ENCODE measurements around the gene DES. TPM values are rescaled to one million over a fixed set of nuclear protein-coding genes. Genes with fewer than 3 reads are reported as not detected.

The DES gene
- total RNA-seq, 1 experiment from 2014 or later = 4.2 TPM

DNA sequence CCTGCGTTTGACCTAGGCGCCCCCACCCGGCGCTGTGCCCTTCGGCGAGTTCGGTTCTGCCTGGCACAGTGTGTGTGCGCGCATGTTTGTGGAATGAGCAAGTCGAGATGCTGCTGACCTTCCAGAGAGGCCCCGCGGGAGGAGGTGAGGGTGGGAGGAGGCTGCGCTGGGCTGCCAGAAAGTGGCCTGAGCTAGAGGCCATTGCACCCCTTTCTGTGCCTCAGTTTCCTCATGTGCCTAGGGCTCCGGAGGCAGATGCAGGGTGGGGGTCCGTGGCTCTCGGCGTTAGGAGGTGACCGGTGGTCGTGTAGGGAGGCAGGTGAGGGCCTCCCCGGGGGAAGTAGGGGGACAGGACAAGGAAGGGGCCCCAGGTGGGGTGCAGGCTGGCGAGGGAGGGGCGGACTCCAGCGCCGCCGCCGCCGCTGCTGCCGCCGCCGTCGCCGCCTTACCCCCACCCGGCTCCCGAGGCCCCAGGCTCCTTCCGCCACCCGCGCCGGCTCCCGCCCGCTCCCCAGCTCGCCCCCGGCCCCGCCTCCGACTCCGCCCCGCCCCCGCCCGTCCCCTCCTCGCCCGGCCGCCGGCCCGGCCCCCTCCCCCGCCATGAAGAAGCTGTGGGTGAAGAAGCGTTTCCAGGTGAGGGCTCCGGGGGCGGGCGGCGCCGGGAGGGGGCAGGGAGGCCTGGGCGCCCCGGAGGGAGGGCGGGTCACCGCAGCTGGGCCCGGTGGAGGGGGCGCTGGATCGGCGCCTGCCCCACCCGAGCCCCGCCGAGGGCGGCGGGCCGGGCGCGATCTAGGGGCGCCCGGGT, 23.5 kb downstream of the DES start:
- peak overlapping the region; percentile 85 for H2AFZ ChIP-seq (ENCODE audit: low read depth, low read length, poor library complexity, severe bottlenecking)
- CTCF ChIA-PET = interaction anchor here (0.8 to 1.9 kb wide), 3 partner anchors 8 to 54 kb away, joined by 3 to 9 read pairs (median 3); no protein-coding TSS in a partner anchor
- intact Hi-C loops (cut with micrococcal nuclease) = no loop called here
- H3K9ac ChIP-seq (ENCODE audit: low read length) = peak overlapping the region; percentile 68
- no peak for DNase-seq (ENCODE audit: low read depth, low spot score)
- TF ChIP-seq EGR1 (IDR thresholded peaks at IDR 0.05; ENCODE audit: low read depth) = no peak
- peak; percentile 54; the same call in 1 of the 2 replicates for TF ChIP-seq POLR2AphosphoS5 (IDR thresholded peaks at IDR 0.05; ENCODE audit: low read depth, low read length)
- peak overlapping the region; percentile 48; the same call in 1 of the 2 replicates for H3K27ac ChIP-seq (ENCODE audit: low read depth, low read length)
- H3K4me2 ChIP-seq (ENCODE audit: low read length) = peak overlapping the region; percentile 100
- H3K9me3 ChIP-seq (ENCODE audit: control insufficient read depth in 1 of 2, insufficient read depth in 1 of 2, low read depth in 1 of 2, low read length in 2 of 2) = no peaks in the 10 kb centered on the region
- POLR2A ChIA-PET = interaction anchor here (0.7 to 1.5 kb wide), 2 partner anchors 11 to 27 kb away, joined by 3 read pairs; no protein-coding TSS in a partner anchor
- no TSS peak for BruUV-seq (replicated peaks)
- H4K20me1 ChIP-seq (ENCODE audit: insufficient read depth) = no peaks in the 10 kb centered on the region
- peak overlapping the region; percentile 55 to 67 for H3K4me3 ChIP-seq (replicated peaks in 1 of 2; ENCODE audit: low read depth in 1 of 2, low read length in 2 of 2)
- ATAC-seq = peak; percentile 79
- no peaks in the 10 kb centered on the region for H3K27me3 ChIP-seq (ENCODE audit: insufficient read depth, low read length)
- RAD21 ChIA-PET (ENCODE audit: low non-redundant PET in 1 of 2, low total read pairs in 2 of 2, uncharacterized antibody in 2 of 2, unreplicated experiment in 2 of 2) = interaction anchor here in 1 of 2 experiments (0.6 to 0.7 kb wide), 2 partner anchors 9 to 80 kb away, joined by 3 to 4 read pairs; no protein-coding TSS in a partner anchor
- peaks cover 12 to 32% of the 10 kb centered on the region in 2 experiments for H3K4me1 ChIP-seq (ENCODE audit: control insufficient read depth in 1 of 2, insufficient read depth in 2 of 2, low read length in 2 of 2)
- H3K36me3 ChIP-seq (ENCODE audit: control insufficient read depth in 1 of 2, insufficient read depth in 2 of 2, low read length in 2 of 2) = 0 out of 4 replicates have a peak, but pooled peaks cover 0 to 3% of the 10 kb centered on the region in 2 experiments
- no peaks in the 10 kb centered on the region for H3K79me2 ChIP-seq (ENCODE audit: insufficient read depth, low read length)
- no peaks in the 10 kb centered on the region for H3K9me2 ChIP-seq (ENCODE audit: insufficient read depth)

DNA sequence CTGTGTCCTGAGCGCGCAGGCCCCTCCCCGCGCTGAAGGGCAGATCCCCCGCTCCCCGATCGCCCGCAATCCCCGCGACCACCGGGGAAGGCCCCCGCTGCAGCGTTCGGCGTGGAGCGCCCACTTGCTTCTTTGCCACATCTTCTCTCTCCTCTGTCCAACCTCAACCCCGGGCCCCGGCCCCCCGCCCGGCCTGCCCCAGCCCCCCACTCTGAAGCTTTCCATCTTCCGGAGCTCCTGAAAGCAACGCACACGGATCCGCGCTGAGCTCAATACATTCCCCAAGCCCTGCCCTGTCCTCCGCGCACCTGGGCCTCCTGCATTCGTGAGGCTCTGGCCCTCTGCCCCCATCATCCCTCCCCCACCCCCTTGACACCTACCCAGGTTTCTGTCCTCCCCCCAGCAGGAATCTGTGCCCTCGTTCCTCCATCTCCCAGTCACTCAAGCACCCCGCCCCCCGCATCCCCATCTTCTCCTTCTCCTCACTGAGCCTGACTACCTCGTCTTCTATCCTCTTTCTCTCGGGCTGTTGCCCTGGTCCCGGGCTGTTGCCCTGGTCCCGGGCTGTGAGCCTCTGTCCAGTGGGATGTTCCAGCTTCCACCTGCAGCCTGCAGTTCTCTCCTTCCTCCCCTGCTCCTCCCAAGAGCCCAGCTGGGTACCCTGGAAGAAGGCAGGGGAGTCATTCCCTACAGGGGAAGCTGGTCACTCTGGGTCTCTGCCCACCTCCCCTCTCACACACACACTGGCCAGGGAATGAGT, 24.3 kb downstream of the DES start:
- Histone ChIP-seq H4K20me1 (ENCODE audit: insufficient read depth) (no peaks in the 10 kb centered on the region), H3K36me3 (ENCODE audit: control insufficient read depth in 1 of 2, insufficient read depth in 2 of 2, low read length in 2 of 2) (peaks cover 0 to 3% of the 10 kb centered on the region in 2 experiments; a peak in 1 of 4 replicates), H3K27ac (ENCODE audit: low read depth, low read length) (peak overlapping the region; percentile 48; the same call in 1 of the 2 replicates), H3K4me3 (replicated peaks in 1 of 2; ENCODE audit: low read depth in 1 of 2, low read length in 2 of 2) (peak overlapping the region; percentile 55 to 67), H3K9ac (ENCODE audit: low read length) (peak overlapping the region; percentile 68), H3K4me1 (ENCODE audit: control insufficient read depth in 1 of 2, insufficient read depth in 2 of 2, low read length in 2 of 2) (peaks cover 12 to 32% of the 10 kb centered on the region in 2 experiments), H2AFZ (ENCODE audit: low read depth, low read length, poor library complexity, severe bottlenecking) (no peak overlapping the region), H3K4me2 (ENCODE audit: low read length) (peak overlapping the region; percentile 100), H3K9me2 (ENCODE audit: insufficient read depth) (no peaks in the 10 kb centered on the region), H3K79me2 (ENCODE audit: insufficient read depth, low read length) (no peaks in the 10 kb centered on the region), H3K27me3 (ENCODE audit: insufficient read depth, low read length) (no peaks in the 10 kb centered on the region), H3K9me3 (ENCODE audit: control insufficient read depth in 1 of 2, insufficient read depth in 1 of 2, low read depth in 1 of 2, low read length in 2 of 2) (no peaks in the 10 kb centered on the region)
- ChIA-PET RAD21 (ENCODE audit: low non-redundant PET in 1 of 2, low total read pairs in 2 of 2, uncharacterized antibody in 2 of 2, unreplicated experiment in 2 of 2) (no interaction called here), CTCF (interaction anchor here (0.6 to 1.9 kb wide), 4 partner anchors 9 to 53 kb away, joined by 3 to 9 read pairs (median 3); no protein-coding TSS in a partner anchor), POLR2A (interaction anchor here (0.6 to 1.5 kb wide), 3 partner anchors 11 to 103 kb away, joined by 3 read pairs; no protein-coding TSS in a partner anchor)
- DNase-seq (ENCODE audit: low read depth, low spot score) (no peak), ATAC-seq (peak; percentile 21)
- intact Hi-C loops (cut with micrococcal nuclease) = no loop called here
- BruUV-seq (replicated peaks) = no TSS peak
- TF ChIP-seq ELF1 (IDR thresholded peaks at IDR 0.05; ENCODE audit: borderline replicate concordance, low read depth) = no peak
- TF ChIP-seq SP1 (IDR thresholded peaks at IDR 0.05; ENCODE audit: low read depth) = no peak
- no peak for TF ChIP-seq JUND (IDR thresholded peaks at IDR 0.05)
- TF ChIP-seq EZH2 (IDR thresholded peaks at IDR 0.05) = no peak
- TF ChIP-seq, protein P1, sequence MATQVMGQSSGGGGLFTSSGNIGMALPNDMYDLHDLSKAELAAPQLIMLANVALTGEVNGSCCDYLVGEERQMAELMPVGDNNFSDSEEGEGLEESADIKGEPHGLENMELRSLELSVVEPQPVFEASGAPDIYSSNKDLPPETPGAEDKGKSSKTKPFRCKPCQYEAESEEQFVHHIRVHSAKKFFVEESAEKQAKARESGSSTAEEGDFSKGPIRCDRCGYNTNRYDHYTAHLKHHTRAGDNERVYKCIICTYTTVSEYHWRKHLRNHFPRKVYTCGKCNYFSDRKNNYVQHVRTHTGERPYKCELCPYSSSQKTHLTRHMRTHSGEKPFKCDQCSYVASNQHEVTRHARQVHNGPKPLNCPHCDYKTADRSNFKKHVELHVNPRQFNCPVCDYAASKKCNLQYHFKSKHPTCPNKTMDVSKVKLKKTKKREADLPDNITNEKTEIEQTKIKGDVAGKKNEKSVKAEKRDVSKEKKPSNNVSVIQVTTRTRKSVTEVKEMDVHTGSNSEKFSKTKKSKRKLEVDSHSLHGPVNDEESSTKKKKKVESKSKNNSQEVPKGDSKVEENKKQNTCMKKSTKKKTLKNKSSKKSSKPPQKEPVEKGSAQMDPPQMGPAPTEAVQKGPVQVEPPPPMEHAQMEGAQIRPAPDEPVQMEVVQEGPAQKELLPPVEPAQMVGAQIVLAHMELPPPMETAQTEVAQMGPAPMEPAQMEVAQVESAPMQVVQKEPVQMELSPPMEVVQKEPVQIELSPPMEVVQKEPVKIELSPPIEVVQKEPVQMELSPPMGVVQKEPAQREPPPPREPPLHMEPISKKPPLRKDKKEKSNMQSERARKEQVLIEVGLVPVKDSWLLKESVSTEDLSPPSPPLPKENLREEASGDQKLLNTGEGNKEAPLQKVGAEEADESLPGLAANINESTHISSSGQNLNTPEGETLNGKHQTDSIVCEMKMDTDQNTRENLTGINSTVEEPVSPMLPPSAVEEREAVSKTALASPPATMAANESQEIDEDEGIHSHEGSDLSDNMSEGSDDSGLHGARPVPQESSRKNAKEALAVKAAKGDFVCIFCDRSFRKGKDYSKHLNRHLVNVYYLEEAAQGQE (IDR thresholded peaks at IDR 0.05; ENCODE audit: low read depth) = no peak
- TF ChIP-seq, protein P2, sequence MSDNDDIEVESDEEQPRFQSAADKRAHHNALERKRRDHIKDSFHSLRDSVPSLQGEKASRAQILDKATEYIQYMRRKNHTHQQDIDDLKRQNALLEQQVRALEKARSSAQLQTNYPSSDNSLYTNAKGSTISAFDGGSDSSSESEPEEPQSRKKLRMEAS (IDR thresholded peaks at IDR 0.05) = no peak
- TF ChIP-seq YY1 (IDR thresholded peaks at IDR 0.05; ENCODE audit: extremely low read depth, insufficient replicate concordance, low read depth, low read length) = no peak
- TF ChIP-seq, protein P3, sequence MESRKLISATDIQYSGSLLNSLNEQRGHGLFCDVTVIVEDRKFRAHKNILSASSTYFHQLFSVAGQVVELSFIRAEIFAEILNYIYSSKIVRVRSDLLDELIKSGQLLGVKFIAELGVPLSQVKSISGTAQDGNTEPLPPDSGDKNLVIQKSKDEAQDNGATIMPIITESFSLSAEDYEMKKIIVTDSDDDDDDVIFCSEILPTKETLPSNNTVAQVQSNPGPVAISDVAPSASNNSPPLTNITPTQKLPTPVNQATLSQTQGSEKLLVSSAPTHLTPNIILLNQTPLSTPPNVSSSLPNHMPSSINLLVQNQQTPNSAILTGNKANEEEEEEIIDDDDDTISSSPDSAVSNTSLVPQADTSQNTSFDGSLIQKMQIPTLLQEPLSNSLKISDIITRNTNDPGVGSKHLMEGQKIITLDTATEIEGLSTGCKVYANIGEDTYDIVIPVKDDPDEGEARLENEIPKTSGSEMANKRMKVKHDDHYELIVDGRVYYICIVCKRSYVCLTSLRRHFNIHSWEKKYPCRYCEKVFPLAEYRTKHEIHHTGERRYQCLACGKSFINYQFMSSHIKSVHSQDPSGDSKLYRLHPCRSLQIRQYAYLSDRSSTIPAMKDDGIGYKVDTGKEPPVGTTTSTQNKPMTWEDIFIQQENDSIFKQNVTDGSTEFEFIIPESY (IDR thresholded peaks at IDR 0.05; ENCODE audit: extremely low read depth, insufficient replicate concordance, low read length) = no peak

Measured in HCT116 (cell line).